PFSK-1 (cell line): ENCODE measurements around the gene EXTL1.

ENCODE experiments used
- FOXP2 ChIP-seq: optimal IDR thresholded peaks from 2 replicates; pipeline ENCODE3; 2011; ENCODE audit warnings: borderline replicate concordance, control low read depth, inconsistent platforms; ENCODE audit not compliant: insufficient read depth; ENCODE audit errors: extremely low read length, extremely low read depth
- POLR2AphosphoS5 ChIP-seq: IDR thresholded peaks from 2 replicates; pipeline ENCODE4 v1.6.1; 2012; ENCODE audit warnings: low read depth, mild to moderate bottlenecking, control low read depth, low read length, moderate library complexity
- REST ChIP-seq, 2 experiments: IDR thresholded peaks; 2 replicates each; pipeline versions ENCODE4 v1.6.1 to v1.8.0; 2011 to 2012; ENCODE audit warnings: low read depth in 2 of 2, low read length in 2 of 2, control low read depth in 1 of 2, inconsistent platforms in 1 of 2, mild to moderate bottlenecking in 1 of 2, moderate library complexity in 1 of 2; ENCODE audit not compliant: insufficient read depth in 1 of 2
- SIN3A ChIP-seq: IDR thresholded peaks from 2 replicates; pipeline ENCODE4 v1.6.1; 2012; ENCODE audit warnings: mild to moderate bottlenecking, low read length, moderate library complexity, borderline replicate concordance; ENCODE audit not compliant: insufficient read depth
- TAF1 ChIP-seq: IDR thresholded peaks from 2 replicates; pipeline ENCODE4 v1.6.1; 2012; ENCODE audit warnings: low read length, control low read depth, borderline replicate concordance; ENCODE audit not compliant: insufficient read depth

EXTL1 gene

GRCh38 chr1:26066160-26066559 is 44.6 kb downstream of the EXTL1 start:
- TF ChIP-seq TAF1 (no peak), SIN3A (no peak), FOXP2 (no peak), POLR2AphosphoS5 (no peak), REST (IDR thresholded peaks at IDR 0.05; ENCODE audit: insufficient read depth in 1 of 2, low read depth in 2 of 2, low read length in 2 of 2) (no peak)

- no peak for TF ChIP-seq REST (IDR thresholded peaks at IDR 0.05; ENCODE audit: insufficient read depth in 1 of 2, low read depth in 2 of 2, low read length in 2 of 2)
- TF ChIP-seq FOXP2: no peak
- no peak for TF ChIP-seq POLR2AphosphoS5
- TF ChIP-seq TAF1: no peak
- TF ChIP-seq SIN3A: no peak
Observed at GRCh38 chr1:26066857-26067256, 45.3 kb downstream of the EXTL1 start.

- no peak for TF ChIP-seq REST (IDR thresholded peaks at IDR 0.05; ENCODE audit: insufficient read depth in 1 of 2, low read depth in 2 of 2, low read length in 2 of 2)
- TF ChIP-seq POLR2AphosphoS5: no peak
- no peak for TF ChIP-seq SIN3A
- no peak for TF ChIP-seq TAF1
- TF ChIP-seq FOXP2: no peak
Observed at GRCh38 chr1:26067432-26067911, 45.9 kb downstream of the EXTL1 start, which contains the start of gene TRIM63. TRIM63 (minus strand) TSS chr1:26067630; CDS start chr1:26067494, 136 bp downstream.

GRCh38 chr1:26069941-26070295 is 48.3 kb downstream of the EXTL1 start:
- TF ChIP-seq TAF1 (no peak), FOXP2 (no peak), POLR2AphosphoS5 (no peak), SIN3A (no peak), REST (IDR thresholded peaks at IDR 0.05; ENCODE audit: insufficient read depth in 1 of 2, low read depth in 2 of 2, low read length in 2 of 2) (no peak)
